ENCODE results near the gene METTL4.

GRCh38 chr18:2573408-2573807 is 2.1 kb upstream of the METTL4 start:
- TF ChIP-seq POLR2A (IDR thresholded peaks at IDR 0.05) (no peak), CTCF (IDR thresholded peaks at IDR 0.05) (no peak), EP300 (IDR thresholded peaks at IDR 0.05) (no peak)
